ENCODE results near the gene FAM200B.
"Not testable (repeated sequence)": the region's sequence is repeated elsewhere in the genome, so short reads cannot be mapped to it uniquely, and the experiment has no call there.

FAM200B gene

DNA sequence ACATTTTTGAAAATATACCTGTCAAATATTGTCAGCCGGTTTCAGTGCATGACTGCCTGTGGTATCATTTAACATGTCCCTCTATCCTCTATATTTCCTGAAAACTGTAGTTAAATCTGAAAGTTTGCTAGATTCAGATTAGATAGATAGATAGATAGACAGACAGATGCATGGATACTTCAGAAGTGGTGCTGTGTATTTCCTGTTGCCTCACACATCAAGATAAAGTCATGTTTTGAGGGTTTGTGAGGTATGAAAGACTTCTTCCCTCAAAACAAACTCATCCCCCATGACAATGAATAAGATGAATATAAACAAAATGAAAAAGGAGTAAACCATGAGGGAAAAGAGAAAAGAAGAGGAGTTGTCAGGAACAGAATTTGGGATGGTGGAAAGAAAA is 15.2 kb downstream of the FAM200B start:
- DNase-seq = no peak

DNA sequence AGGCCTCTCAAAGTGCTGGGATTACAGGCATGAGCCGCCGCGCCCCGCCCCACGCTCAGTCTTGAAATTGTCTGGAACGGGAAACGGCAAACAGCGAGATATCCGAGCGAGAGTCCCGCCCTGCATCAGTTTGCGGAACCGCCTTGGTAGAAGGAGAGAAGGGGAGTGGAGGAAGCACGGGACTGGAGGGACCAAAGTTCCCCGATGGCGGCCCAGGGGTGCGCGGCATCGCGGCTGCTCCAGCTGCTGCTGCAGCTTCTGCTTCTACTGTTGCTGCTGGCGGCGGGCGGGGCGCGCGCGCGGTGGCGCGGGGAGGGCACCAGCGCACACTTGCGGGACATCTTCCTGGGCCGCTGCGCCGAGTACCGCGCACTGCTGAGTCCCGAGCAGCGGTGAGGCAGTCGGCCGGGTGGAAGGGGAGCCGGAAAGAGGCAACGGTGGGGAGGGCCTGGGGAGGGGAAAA is 21.3 kb downstream of the FAM200B start, which contains the start of gene BST1:
BST1 (plus strand) TSS at position 125 of the 463 bp plus-strand sequence; CDS start at position 205, 80 bp downstream.
- DNase-seq = no peak

GRCh38 chr4:15703439-15703838 is 21.8 kb downstream of the FAM200B start:
- DNase-seq = no peak

DNA sequence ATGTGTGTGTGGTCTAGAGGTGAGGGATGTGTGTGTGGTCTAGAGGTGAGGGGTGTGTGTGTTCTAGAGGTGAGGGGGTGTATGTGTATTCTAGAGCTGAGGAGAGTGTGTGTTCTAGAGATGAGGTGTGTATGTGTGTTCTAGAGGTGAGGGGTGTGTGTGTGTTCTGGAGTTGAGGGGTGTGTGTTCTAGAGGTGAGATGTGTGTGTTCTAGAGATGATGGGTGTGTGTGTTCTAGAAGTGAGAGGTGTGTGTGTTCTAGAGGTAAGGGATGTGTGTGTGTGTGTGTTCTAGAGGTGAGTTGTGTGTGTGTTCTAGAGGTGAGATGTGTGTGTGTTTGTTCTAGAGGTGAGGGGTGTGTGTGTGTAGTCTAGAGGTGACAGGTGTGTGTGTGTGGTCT is 22.5 kb downstream of the FAM200B start:
- DNase-seq = no peak

GRCh38 chr4:15706646-15707362 is 25.2 kb downstream of the FAM200B start:
- no peak for DNase-seq

DNA sequence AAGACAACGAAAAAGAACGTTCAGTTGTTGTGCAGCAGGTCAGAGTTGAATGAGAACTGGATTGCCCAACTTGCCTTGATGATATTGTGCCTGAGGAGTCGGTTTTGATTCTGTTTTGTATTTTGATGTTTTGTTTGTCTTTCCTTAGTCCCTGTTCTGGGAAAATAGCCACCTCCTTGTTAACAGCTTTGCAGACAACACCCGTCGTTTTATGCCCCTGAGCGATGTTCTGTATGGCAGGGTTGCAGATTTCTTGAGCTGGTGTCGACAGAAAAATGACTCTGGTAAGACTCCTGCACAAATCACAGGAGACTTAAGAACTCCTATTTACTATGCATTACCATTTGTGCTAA is 25.7 kb downstream of the FAM200B start:
- no peak for DNase-seq

DNA sequence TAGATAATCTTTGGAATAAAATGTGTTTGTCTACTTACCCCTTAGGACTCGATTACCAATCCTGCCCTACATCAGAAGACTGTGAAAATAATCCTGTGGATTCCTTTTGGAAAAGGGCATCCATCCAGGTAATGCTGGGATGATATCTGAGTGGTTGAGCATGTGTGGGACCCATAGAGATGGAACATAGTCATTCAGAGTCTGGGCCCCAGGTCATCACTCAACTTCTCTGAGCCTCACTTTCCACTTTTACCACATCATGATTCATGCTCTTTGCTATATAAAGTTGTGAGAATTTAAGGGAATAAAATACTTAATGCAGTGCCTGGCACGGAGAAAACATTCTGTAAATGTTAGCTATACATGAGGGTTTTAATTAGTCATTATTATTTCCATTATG is 30.1 kb downstream of the FAM200B start:
- DNase-seq = no peak

DNA sequence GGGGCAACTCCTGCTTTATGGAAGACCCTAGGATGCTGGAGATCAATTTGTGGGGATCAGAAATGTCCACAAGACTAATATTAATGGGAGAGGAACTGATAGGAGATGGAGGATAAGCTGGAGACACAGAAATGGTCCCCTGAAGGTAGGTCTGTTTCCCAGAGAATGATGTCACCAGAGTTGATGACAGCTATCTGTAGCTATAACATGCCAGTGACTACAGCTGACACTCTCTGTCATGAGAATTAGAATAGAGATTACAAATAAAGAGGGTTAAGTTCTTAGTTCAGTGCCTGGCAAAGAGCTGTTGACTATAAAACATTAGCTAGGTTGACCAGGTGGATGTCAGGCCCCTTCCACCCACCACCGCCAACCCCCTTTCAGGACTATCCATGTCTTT is 30.6 kb downstream of the FAM200B start:
- DNase-seq = no peak

- DNase-seq = no peak
These were observed 32.5 kb downstream of the FAM200B start for GRCh38 chr4:15714141-15714540.

- DNase-seq = no peak
These were observed 33.2 kb downstream of the FAM200B start for GRCh38 chr4:15714646-15715435.

- DNase-seq = no peak
These were observed 34.5 kb downstream of the FAM200B start for GRCh38 chr4:15716115-15716514.

DNA sequence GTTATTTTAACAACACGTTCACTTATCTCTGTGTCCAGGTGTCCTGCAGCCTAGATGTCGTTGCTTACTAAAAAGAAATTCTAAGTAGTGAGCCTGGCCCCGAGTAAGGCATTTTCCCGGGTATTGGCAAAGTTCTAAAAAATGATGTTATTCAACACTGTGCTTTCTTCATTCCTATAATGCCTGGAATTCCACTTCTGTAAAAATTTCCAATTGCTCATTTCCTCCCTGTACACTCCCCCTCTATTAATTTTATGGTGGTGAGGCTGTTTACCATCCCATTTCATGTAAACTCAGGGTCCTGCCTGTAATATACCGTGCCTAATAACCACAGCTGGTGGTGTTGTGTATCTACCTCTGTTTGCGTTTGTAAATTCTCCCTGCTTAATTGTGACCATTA is 35.5 kb downstream of the FAM200B start:
- no peak for DNase-seq

DNA sequence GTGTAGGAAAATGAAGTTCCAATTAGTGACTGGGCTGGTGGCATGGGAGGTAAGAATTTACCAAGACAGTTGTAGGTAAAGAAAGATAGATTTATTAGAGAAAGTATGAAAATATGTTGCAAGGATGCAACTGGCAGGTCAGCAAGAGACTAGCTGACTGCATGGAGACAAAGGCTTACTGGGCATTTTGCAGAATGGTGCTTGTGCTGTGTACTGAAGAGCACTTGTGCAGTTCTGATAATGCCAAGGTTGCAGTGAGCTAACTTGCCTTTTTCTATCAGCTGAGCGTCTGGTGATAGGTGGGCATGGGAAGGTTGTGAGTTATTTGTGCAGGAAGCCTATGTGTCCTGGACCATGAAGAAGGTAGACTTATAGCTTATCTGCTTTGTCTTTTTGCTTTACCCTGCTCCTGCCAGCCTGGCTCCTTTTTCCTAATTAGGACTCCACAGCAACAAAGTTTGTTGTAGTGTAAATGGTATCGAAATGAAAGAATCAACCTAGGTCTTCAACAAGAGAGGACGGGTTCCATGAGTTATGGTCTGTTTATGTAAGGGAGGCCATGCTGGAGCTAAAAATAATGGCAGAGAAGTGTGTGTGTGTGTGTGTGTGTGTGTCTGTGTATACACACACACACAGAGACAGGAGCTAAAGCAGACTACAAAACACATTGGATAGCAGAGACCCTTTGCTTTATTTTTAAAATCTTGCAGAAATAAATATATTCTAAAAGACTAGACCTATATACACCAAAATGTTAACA is 36.2 kb downstream of the FAM200B start:
- no peak for DNase-seq

DNA sequence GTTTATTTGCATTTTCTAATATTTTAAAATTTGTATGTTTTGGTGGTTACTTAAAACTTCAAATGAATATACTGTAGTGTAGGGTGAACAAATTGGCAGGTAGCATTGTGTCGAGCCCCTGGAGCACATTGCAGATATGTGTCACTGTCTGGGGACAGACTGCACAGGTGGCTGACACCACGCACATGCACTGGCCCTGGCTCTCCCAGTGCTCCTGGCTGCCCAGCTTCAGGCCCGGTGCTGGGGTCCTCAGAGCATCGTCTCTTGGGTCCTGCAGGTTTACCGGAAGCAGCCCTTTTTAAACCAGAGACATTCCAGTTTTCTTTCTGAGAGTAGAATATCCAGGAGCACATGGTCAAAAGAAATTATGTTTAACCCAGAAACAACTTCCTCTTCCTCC is 36.8 kb downstream of the FAM200B start:
- DNase-seq = no peak

DNA sequence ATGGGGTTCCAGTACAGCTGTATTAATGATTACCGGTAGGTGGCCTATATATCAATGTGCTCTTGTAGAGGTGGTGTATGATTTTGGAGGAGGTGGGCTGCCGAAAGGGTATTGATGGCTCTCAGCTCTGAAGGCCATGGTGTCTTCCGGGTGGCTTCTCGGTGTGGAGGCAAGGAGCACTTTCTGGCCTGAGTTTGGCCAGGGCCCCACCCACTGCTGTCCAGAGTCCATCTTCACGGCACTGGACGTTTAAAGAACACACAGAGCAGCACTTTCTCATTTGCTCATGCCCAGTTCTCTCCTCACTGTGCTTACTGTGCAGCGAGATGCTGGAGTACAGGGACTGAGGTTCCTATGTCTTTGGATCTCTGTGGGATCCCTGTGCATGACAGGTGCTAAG is 37.3 kb downstream of the FAM200B start:
- no peak for DNase-seq

- no peak for DNase-seq
These were observed 37.9 kb downstream of the FAM200B start for GRCh38 chr4:15719506-15719905.

GRCh38 chr4:15720851-15721250 is 39.2 kb downstream of the FAM200B start:
- DNase-seq = no peak

DNA sequence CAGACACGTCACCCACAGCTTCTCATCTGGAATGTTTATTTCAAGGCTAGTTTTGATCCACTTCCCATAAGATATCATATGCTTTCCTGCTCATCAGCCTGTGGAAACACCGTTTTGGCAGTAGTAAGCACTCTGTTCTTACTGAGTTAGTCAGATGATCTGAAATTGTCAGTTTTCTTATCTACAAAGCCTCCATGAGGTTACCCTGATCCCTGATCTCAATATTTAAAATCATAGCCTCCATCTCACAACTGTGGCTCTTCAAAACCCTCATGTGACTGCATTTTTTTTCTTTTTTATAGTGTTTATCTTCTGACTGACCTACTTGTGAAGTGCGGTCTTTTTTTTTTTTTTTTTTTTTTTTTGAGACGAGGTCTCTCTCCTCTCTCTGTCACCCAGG is 44.0 kb downstream of the FAM200B start:
- no peak for DNase-seq

- peak; percentile 51 for DNase-seq
These were observed 48.4 kb downstream of the FAM200B start for GRCh38 chr4:15729910-15730533.

GRCh38 chr4:15733061-15733460 is 51.4 kb downstream of the FAM200B start:
- not testable (repeated sequence) for DNase-seq

- no peak for DNase-seq
These were observed 53.9 kb downstream of the FAM200B start for GRCh38 chr4:15735536-15735935.

- DNase-seq = no peak
These were observed 55.0 kb downstream of the FAM200B start for GRCh38 chr4:15736514-15737050.

DNA sequence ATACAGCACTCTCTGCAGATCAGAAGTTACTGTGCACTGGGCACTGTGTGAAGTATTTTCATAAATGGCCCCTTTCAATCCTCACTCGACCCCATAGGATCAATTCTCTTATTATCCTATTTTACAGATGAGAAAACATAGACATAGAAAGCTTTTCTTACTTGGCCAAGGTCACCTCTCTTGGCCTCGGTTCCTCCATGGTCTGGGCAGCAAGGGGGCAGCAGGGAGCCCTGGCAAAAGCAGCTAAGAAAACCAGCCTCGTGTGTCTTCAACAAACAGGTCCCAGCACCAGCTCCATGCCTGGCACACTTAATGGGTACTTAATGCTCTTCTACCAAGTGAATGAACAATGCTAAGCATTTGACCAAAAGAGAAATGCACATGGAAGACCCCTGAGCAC is 55.6 kb downstream of the FAM200B start:
- no peak for DNase-seq
